ENCODE measurements around the gene APEH.
"Not testable (repeated sequence)": the region's sequence is repeated elsewhere in the genome, so short reads cannot be mapped to it uniquely, and the experiment has no call there.

The APEH gene

DNA sequence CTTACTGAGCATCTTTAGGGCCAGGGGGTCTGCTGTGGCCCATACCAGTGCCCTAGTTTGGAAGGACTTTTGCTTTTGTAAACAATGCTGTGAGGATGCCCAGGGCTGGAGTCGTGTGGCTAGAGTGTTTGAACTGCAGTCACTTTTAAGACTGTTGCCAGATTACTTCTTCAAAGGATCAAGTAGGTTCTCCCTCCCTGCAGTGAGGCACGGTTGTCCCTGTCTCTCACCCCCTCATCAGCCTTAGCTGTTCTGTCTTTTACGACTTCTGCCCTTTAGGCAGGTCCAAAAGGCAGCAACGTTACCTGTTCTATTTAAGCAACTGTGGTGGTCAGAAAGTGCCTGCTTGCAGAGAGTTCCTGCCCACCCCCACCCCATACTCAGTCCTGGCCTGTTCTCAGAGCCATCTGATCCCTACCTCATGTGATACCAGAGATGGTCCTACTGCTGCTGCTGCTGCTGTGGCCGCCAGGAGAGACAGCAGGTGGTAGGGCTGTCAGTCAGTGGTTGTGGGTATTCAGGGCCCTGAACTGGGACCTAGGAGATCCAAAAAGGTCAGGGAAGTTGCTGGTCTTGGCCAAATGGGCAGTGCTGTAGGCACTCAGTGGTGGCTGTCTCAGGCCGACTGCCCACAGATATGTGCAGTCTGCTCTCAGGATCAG is 20.4 kb downstream of the APEH start:
- DNase-seq: not testable (repeated sequence)

DNA sequence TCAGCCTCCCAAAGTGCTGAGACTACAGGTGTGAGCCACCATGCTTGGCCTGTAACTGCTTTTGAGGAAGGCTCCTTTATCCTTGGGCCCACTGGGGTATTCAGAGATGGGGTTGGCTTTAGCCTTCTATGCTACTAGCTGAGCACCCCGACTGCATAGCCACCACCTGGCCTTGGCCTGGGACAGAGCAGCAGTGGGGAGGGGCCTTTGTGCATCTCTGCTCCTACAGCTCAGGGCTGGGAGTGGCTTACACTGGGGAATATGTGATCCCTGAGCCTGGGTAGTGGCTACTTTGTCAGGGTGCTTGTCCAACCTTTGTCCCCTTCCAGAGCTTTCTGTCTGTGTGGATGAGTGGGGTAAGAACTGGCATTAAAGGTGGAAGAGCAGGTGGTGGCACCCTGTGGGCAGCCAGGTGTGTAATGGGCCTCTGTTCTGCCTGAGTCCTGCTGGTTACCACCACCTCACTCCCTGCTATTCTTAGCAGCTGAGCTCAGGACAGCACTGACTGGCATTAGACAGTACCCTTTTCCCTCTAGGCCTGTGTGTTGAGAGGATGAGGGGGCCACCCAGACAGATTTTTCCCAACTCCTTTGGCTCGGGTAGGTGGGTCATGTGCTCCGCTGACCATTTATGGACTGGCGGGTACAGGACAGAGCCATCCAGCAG is 21.3 kb downstream of the APEH start:
- DNase-seq: not testable (repeated sequence)

DNA sequence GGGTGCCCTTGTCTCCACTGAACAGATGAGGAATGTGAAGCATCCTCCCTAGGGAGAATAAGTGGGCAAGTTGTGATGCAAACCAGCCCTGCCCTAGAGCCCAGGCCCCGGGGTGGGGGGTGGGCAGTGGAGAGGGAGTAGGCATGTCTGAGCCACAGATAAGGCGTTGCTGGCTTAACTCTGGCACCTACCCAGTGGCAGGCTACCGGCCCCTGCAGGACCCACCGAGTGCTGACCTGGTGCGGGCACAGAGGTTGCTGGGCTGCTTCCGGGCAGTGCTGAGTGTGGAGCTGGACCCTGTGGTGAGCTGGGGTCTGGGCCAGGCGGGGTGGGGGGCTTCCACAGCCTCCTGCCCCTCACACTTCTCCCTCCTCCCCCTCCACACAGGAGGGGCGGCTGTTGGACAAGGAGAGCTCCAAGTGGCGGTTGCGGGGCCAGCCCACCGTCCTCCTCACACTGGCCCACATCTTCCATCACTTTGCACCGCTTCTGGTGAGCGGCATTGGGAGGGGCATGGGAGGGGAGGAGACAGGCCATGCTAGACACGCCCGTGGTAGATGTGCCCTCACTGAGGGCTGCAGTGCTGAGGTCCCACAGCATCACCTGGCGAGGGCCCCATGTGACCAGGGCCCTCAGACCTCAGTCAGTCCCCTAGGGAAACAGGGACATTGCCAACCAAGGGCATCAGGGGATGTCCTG is 25.3 kb downstream of the APEH start:
- DNase-seq: no peak

DNA sequence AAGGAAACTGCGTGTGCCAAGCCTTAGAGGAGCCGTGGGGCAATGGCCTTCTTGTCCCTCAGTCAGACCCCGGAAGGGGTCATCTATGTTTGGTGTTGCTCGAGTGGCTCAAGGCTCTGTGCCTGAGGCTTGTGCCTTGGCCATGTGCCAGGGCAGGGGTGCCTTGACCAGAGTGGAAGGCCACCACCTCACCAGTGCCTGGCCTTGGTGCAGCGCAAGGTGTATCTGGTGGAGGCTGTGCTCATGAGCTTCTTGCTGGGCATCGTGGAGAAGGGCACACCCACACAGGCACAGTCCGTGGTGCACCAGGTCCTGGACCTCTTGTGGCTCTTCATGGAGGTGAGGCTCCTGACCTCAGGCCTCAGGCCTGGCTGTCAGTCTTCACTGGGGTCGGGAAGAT is 25.9 kb downstream of the APEH start:
- DNase-seq: no peak

DNA sequence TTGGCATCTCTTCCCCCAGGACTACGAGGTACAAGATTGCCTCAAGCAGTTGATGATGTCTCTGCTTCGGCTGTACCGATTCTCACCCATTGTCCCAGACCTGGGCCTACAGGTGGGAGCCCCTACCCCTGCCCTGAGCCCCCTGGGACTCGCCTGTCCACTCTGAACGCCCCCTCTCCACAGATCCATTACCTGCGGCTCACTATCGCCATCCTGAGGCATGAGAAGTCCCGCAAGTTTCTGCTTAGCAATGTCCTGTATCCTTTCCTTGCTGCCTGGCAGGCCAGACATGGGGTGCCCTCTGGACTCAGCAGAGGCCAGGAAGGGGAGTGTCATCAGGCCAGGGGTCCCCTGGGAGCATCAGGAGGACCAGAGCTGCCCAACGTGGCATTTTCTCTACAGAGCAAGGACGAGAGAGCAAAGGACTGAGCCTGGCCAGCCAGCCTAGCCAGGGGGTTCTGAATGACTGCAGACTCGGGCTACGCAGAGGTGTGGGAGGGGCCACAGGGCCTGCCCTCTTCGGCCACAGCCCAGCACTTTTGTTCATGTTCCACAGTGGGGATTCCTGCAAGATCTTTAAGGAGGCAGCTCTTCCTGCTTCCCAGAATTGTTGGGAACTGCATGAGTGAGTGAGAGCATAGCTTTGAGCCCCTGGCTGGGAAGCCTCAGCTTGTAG is 26.4 kb downstream of the APEH start:
- no peak for DNase-seq

DNA sequence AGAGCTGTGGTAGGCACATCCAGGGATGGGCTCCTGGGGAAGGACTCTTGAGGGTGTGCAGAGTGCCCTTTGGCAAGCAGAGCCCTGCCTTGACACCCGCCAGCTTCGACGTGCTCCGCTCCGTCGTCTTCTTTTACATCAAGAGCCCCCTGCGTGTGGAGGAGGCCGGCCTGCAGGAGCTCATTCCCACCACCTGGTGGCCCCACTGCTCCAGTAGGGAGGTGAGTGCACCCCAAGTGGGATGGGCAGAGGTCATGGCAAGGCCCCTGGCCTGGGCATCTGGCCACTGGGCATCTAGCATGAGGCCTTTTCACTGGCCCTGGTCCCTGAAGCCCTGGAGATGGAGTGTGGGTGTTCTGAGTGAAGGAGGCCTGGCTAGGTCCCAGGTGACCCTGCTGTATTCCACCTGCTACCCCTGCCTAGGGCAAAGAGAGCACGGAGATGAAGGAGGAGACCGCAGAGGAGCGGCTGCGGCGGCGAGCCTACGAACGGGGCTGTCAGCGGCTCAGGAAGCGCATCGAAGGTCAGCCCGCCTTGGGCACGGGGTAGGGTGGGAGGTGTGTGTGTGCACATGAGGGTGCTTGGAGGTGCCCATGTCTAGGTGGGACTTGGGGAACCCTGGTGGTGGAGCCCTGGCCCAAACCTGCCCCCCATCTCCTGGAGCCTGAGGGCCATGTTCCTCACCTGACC is 27.4 kb downstream of the APEH start:
- DNase-seq: no peak

DNA sequence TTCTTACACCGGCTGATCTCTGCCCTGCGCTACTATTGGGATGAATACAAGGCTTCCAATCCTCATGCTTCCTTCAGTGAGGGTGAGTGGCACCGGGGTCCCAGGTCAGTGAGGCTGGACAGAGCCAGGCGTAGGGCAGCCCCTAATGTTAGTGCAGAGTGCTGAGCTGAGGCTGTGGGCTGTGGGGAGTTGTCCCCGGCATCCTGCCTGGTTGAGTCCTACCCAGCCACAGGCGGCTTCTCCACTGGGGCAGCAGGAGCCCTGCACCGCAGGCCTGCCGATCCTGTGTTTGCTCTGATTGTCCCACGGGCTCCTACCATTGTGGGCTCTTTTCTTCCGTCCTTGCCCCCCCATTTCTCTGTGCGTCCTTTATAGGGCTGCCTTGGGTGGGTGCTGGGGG is 28.5 kb downstream of the APEH start:
- DNase-seq: no peak

DNA sequence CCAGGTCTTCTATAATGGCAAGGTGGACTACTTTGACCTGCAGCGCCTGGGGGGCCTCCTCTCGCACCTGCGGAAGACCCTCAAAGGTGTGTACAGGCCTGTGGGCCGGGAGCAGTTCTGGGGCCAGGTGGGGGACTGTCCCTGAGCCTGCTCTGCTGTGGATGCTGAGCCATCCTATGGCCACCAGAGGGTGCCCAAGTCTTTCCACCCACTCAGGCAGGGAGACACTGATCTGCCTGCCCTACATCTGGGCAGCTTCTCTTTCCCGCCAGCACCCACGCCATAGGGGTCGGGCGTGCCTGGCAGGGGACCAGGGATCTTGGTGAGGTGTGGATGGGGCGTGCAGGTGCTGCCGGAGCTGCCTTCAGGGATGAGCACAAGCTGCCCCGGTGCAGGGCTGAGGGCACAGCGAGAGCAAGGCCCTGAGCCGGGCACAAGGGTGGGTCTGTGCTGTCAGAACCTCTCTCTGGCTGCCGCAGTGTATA is 29.3 kb downstream of the APEH start:
- peak; percentile 12 to 63 (median 16) for DNase-seq

DNA sequence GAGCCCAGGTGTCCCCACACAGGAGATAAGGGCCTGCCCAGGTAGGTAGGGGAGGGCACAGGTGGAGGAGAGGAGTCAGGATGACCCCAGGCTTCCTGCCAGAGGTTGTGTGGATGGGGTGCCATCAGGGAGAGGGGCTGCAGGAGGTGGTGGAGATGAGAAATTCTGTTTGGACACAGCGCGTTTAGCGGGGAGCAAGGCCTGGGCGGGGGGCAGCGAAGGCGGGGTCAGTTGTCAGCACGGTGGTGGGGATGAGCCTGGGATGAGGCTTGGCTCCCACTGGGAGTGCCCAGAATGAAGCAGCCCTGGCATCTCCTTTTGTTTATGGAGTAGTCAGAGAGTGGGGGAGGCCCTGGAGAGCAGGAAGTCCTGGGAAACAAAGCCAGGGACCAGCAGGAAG is 29.8 kb downstream of the APEH start:
- DNase-seq: no peak

DNA sequence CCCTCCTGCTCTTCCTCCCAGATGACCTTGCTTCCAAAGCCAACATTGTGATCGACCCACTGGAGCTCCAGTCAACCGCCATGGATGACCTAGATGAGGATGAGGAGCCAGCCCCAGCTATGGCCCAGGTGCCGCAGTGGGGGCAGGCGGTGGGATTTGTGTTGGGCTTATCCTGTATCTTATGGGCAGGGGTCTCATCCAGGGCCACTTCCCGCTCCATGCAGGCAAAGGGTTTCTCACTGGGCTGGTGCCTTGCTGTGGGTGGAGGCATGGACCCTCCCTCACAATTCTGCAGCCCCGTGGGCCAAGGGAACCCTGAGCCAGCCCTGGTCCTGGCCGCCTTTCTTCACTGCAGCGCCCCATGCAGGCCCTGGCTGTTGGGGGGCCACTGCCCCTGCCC is 30.5 kb downstream of the APEH start:
- DNase-seq: no peak

DNA sequence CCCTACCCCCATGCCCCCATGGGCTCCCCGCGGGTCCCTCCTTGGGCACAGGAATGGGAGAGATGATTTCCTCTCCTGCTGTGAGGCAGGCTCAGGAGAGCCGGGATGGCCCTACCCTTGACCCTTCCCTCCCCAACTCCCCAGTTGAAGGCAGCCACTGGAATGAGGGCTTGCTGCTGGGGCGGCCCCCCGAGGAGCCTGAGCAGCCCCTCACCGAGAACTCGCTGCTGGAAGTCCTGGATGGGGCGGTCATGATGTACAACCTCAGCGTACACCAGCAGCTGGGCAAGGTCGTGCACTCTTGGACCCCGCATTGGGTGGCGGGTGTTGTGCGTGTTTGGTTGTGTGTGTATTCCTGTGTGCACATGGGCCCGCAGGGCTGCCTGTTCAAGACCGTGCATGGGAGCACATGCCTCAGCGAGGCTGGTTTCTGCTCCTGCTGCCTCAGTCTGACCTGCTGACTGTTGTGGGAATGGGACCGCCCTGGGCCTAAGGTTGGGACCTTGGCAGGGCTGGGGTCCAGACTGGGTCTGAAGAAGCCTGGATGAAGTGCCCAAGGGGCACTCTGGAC is 31.3 kb downstream of the APEH start:
- no peak for DNase-seq

DNA sequence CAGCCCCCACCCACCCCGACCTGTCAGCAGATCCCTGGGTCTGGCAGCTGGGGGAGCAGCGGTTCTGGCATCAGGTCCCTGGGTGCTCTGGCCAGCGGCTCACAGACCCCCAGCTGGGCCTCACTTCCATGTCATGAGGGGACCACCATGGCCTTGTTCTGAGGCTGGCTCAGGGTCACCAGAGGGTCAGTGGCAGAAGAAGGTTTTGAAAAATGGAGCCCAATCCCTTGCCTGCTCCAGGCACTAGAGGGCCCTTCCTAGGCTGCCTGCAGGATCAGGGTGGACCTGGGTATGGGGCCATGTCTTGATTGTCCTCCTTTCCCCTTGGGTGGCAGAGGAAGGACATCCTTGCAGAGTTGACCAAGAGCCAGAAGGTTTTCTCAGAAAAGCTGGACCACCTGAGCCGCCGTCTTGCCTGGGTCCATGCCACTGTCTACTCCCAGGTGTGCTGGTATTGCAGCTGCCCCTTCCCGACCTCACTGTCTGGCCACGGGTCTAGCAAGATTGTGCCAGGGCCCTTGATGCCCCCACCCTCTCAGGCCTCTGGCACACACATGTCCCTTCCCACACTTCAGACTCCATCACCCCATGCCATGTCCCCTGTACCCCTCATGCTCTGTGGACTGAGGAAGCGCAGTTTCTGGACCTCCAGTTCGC is 32.4 kb downstream of the APEH start:
- no peak for DNase-seq

DNA sequence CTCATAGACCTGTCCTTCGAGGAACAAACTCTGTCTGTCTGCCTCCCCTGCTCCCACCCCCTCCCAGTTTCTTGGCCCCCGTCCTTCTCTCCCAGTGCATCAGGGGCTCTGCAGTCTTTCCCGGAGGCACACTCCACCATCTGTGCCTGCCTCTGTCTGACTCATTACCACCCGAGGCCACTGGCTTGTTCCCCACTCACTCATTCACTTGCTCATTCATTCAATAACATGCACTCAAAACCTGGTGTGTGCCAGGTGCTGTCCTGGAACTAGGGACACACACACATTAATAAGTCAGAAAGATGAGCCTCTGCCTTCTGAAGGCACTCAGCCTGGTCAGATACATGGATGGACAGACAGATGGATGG is 32.9 kb downstream of the APEH start:
- DNase-seq: no peak

DNA sequence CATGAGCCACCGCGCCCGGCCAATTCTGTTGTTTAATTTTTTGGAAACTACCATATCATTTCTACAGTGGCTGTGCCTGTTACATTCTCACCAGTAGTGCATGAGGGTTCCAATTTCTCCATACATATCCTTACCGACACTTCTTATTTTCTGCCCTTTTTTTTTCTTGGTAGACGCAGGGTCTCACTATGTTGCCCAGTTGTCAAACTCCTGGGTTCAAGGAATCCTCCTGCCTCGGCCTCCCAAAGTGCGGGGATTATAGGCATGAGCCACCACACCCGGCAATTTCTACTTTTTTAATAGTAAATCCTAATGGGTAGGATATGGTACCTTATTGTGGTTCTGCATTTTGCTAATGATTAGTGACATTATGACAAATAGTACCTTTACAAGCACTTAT is 35.7 kb downstream of the APEH start:
- no peak for DNase-seq

DNA sequence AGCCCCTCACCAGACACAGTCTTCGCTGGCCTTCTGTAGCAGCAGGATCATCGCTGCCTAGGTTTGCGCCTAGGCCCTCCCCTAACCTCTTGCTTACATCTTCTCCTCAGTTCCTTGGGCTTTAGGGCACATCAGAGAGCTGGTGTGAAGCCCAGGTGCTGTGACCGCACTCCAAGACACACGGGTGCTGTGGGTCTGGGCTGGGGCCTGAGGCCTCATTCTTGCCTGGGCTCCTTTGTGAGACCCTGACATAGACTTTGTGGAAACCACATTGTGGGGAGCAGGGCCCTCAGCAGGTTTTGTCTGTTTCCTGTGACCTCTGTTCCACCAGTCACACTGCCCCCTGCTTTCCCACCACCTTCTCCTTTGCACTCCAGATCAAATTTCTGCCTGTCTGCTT is 37.3 kb downstream of the APEH start:
- DNase-seq: no peak

DNA sequence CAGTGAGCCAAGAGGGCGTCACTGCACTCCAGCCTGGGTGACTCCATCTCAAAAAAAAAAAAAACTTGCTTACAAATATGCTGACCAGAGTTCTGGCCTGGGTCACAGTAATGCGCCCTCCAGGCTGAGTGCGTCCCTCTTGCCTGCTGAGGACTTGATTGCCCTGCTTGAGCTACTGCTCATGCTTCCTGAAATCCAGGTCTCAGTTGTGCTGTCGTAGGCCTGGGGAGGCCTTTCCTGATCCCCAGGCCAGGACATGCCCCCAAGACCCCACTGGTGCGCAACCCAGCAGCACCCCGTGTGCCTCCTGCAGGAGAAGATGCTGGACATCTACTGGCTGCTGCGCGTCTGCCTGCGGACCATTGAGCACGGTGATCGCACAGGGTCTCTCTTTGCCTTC is 38.0 kb downstream of the APEH start:
- DNase-seq: no peak

DNA sequence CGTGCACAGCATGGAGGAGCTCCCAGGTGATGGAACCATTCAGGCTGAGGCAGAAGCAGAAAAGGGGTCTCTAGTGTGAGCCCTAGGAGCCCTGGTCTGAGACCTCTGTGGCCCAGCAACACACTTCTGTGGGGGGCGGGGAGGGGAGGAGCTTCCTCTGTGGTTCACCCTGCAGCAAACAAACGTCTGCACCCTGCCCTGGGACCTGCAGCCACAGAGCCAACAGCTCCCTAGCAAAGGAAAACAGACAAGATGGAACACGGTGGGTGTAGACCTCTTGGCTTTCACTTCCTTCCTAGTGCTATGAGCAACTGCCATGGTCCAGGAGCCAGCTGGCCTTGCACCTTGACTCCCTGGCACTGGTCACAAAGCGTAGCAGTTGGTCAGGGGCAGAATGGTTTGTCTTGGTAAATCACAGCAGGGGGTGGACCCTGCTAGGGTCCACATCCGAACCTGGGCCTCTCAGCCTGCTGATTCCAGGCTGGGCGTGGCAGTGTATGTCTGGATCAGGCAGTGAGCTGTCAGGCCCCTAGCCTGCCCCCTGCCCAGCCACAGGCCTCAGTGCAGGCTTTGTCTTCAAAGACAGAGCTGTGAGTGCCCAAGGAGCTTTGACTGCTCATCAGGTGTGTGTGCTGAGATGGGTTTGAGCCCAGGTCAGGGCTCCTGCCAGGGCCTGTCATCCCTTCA is 38.6 kb downstream of the APEH start:
- DNase-seq: no peak

DNA sequence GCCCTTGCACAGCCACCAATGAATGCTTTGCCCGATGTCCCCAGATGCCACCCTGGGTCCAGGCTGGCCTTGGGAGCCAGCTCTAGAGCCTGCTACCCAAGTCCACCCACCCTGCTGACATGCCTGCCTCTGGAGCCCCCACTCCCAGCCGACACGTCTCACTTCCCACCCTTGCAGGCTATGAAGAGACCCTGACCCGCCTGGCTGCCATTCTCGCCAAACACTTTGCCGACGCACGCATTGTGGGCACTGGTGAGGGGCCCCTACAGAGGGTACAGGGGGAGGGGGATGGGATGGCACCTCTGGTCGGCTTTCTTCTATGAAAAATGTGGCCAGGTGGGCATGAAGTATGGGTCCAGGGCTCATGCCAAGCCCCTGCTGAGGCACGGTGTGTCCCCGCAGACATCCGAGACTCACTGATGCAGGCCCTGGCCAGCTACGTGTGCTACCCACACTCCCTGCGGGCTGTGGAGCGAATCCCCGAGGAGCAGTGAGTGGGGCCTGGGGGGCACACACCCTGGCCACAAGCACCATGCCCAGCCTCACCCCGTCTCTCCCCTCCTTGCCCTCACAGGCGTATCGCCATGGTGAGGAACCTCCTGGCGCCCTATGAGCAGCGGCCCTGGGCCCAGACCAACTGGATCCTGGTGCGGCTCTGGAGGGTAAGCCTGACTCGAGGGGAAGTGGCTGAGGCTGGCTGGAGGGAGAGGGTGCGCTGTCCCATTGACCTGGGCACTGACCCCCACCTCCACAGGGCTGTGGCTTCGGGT is 39.4 kb downstream of the APEH start:
- no peak for DNase-seq

DNA sequence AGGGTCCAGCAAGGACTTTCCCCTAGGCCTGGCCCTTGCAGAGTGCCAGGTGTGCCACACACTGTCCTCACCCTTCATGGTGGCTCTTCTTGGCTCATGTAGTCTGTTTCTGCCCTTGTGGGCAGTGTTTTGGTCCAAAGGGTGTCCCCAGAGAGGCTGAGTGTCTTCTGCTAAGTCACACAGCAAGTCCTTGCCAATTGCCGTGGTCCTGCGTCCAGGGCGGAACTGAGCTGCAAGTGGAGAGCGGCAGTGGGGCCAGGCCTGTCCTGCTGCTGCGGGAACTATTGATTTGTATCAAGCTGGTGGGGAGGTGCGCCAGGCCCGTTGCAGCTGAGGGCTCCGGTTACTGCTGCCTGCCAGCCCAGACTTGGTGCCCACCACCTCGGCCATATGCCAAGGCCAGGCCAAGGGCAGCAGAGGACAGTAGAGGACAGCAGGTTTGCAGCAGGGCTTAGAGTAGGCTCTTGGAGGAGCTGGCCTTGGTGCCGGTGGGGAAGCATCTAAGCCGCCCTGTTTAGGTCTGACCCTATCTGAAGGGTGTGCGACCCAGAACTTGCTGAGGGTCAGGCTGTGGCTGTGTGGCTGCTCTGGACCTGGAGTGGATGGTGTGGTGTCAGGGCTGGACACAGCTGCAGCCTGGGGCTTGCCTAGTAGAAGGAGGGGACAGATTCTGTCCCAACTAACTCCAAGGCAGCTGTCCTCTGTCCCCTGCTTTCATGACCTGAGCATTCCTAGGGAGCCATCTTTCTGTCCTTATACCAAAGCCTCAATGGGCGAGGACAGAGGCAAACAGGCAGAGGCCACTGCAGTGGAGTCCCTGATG is 40.8 kb downstream of the APEH start:
- DNase-seq: no peak

DNA sequence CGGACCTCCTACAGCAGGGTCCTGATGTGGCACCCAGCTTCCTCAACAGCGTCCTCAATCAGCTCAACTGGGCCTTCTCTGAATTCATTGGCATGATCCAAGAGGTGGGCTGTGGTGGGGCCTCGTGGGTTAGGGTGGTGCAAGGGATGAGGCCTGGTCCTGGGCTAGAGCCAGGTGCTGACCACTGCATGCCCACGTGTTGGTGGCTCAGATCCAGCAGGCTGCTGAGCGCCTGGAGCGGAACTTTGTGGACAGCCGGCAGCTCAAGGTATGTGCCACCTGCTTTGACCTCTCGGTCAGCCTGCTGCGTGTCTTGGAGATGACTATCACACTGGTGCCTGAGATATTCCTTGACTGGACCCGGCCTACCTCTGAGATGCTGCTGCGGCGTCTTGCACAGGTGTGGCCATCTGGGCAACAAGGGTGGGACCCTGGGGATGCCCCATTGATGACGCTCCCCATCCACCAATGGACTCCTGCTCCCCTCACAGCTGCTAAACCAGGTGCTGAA is 41.5 kb downstream of the APEH start:
- DNase-seq: no peak

All from NCI-H1417 (cell line).